GM12878 (cell line): ENCODE results near the gene FBXL16. TPM values are rescaled to one million over a fixed set of nuclear protein-coding genes. Genes with fewer than 3 reads are reported as not detected.

Experiments used
- ATAC-seq: fragments of 200-7000 bp; cut with Tn5 transposase; 3 replicates; pipeline ENCODE4 v1.9.1; 2020; ENCODE audit warnings: mild to moderate bottlenecking, moderate library complexity
- BruUV-seq: library from RNA; stranded (reverse); fragments of 400-500 nt; replicated peaks from 2 replicates; lab custom pipeline; 2021; lab: Mats Ljungman, UMichigan
- CTCF ChIA-PET: fragments of 300-600 bp; sonication (Branson Sonifier 250); formaldehyde crosslinking; extraction: SDS; loops from one replicate; lab custom pipeline; 2021; ENCODE audit warnings: inconsistent platforms; lab: Yijun Ruan, JAX
- POLR2A ChIA-PET: fragments of 350-600 bp; formaldehyde crosslinking; extraction: SDS; loops from one replicate; lab custom pipeline; 2021; ENCODE audit warnings: inconsistent platforms; lab: Charles Lee
- RAD21 ChIA-PET: fragments of 300-600 bp; sonication (Branson Sonifier 250); formaldehyde crosslinking; loops from one replicate; lab custom pipeline; 2023; ENCODE audit warnings: antibody characterized with exemption; ENCODE audit not compliant: unreplicated experiment; lab: Charles Lee
- SMC1A ChIA-PET: fragments of 300-600 bp; sonication (Branson Sonifier 250); formaldehyde crosslinking; loops from one replicate; lab custom pipeline; 2023; ENCODE audit not compliant: unreplicated experiment, uncharacterized antibody; lab: Charles Lee
- DNase-seq: peaks from one replicate; pipeline ENCODE4 v3.0.0-alpha.2; 2011; ENCODE audit warnings: low read depth, low spot score
- FAIRE-seq: peaks from 3 replicates; lab custom pipeline; 2011; peaks lifted over from hg19 to GRCh38; lab: Jason Lieb, UNC
- H2AFZ ChIP-seq: 2 replicates; pipeline ENCODE4 v1.6.0; 2011; ENCODE audit warnings: low read depth, low read length, control low read depth; ENCODE audit not compliant: control insufficient read depth
- H3K27ac ChIP-seq: 2 replicates; pipeline ENCODE4 v1.5.1; 2011; ENCODE audit warnings: control low read depth; ENCODE audit not compliant: control insufficient read depth, insufficient read depth
- H3K27me3 ChIP-seq, 2 experiments: replicated peaks in 1 of 2; 2 replicates each; pipeline versions ENCODE4 v1.6.0 to v1.6.1; 2011; ENCODE audit warnings: low read length in 1 of 2; ENCODE audit not compliant: control insufficient read depth in 2 of 2, insufficient read depth in 2 of 2
- H3K36me3 ChIP-seq, 2 experiments: 2 replicates each; pipeline ENCODE4 v1.5.1; 2011; ENCODE audit warnings: low read length in 1 of 2; ENCODE audit not compliant: control insufficient read depth in 2 of 2, insufficient read depth in 2 of 2
- H3K4me1 ChIP-seq: 2 replicates; pipeline ENCODE4 v1.6.1; 2011; ENCODE audit warnings: mild to moderate bottlenecking, low read length, moderate library complexity, mixed read lengths; ENCODE audit not compliant: control insufficient read depth, insufficient read depth
- H3K4me2 ChIP-seq: 2 replicates; pipeline ENCODE4 v1.6.0; 2011; ENCODE audit warnings: control low read depth; ENCODE audit not compliant: control insufficient read depth, insufficient read depth
- H3K4me3 ChIP-seq: fragments of 200-600 bp; sonication (generic); 2 replicates; pipeline ENCODE4 v1.5.1; 2016
- H3K79me2 ChIP-seq: 2 replicates; pipeline ENCODE4 v1.6.0; 2011; ENCODE audit warnings: low read length; ENCODE audit not compliant: control insufficient read depth, insufficient read depth
- H3K9ac ChIP-seq: 2 replicates; pipeline ENCODE4 v1.8.0; 2011; ENCODE audit warnings: low read length, control low read depth, mixed read lengths; ENCODE audit not compliant: control insufficient read depth, insufficient read depth
- H3K9me3 ChIP-seq: replicated peaks from 3 replicates; pipeline ENCODE4 v1.5.1; 2011; ENCODE audit warnings: mild to moderate bottlenecking, low read length; ENCODE audit not compliant: control insufficient read depth, insufficient read depth
- H4K20me1 ChIP-seq: 2 replicates; pipeline ENCODE4 v1.6.0; 2011; ENCODE audit not compliant: control insufficient read depth, insufficient read depth
- BRCA1 ChIP-seq: IDR thresholded peaks from 2 replicates; pipeline ENCODE4 v1.6.1; 2011; ENCODE audit warnings: low read depth, low read length, improper control_type of control experiment
- GATAD2B ChIP-seq: fragments of 450-650 bp; conservative IDR thresholded peaks from 2 replicates; pipeline ENCODE4 v1.6.1; 2017; ENCODE audit warnings: low read depth, mild to moderate bottlenecking, moderate library complexity
- HDAC6 ChIP-seq: fragments of 200-600 bp; sonication (generic); IDR thresholded peaks from one replicate; pipeline ENCODE4 v1.8.0; 2017; ENCODE audit warnings: antibody characterized with exemption; ENCODE audit not compliant: unreplicated experiment
- IKZF1 ChIP-seq: fragments of 450-650 bp; conservative IDR thresholded peaks from 2 replicates; pipeline ENCODE4 v1.6.1; 2017; ENCODE audit warnings: antibody characterized with exemption, mild to moderate bottlenecking
- IRF4 ChIP-seq: IDR thresholded peaks from 2 replicates; pipeline ENCODE4 v1.6.1; 2011; ENCODE audit warnings: low read depth, low read length
- MEF2A ChIP-seq: IDR thresholded peaks from 2 replicates; pipeline ENCODE4 v1.6.1; 2011; ENCODE audit warnings: low read depth, mild to moderate bottlenecking, low read length, moderate library complexity; ENCODE audit not compliant: insufficient read depth
- PAX5 ChIP-seq: IDR thresholded peaks from 2 replicates; pipeline ENCODE4 v1.6.1; 2011; ENCODE audit warnings: low read depth, low read length, borderline replicate concordance
- PBX3 ChIP-seq: IDR thresholded peaks from 2 replicates; pipeline ENCODE4 v1.6.1; 2011; ENCODE audit warnings: mild to moderate bottlenecking, low read depth, low read length, moderate library complexity; ENCODE audit not compliant: insufficient replicate concordance
- PML ChIP-seq: IDR thresholded peaks from 2 replicates; pipeline ENCODE4 v1.6.1; 2012; ENCODE audit warnings: low read length, inconsistent platforms
- RAD21 ChIP-seq: IDR thresholded peaks from 2 replicates; pipeline ENCODE4 v1.6.1; 2011; ENCODE audit warnings: mild to moderate bottlenecking, low read depth, low read length, moderate library complexity; ENCODE audit not compliant: insufficient read depth
- RBBP5 ChIP-seq: fragments of 200-600 bp; sonication (generic); conservative IDR thresholded peaks from 2 replicates; pipeline ENCODE4 v1.6.1; 2016
- REST ChIP-seq: IDR thresholded peaks from 2 replicates; pipeline ENCODE4 v1.6.1; 2012; ENCODE audit warnings: mild to moderate bottlenecking, low read depth, low read length
- RFX5 ChIP-seq: IDR thresholded peaks from 2 replicates; pipeline ENCODE4 v1.6.1; 2011; ENCODE audit warnings: low read depth, low read length, improper control_type of control experiment
- RUNX3 ChIP-seq: IDR thresholded peaks from 2 replicates; pipeline ENCODE4 v1.6.1; 2012; ENCODE audit warnings: low read length, inconsistent platforms
- SMAD1 ChIP-seq: fragments of 450-650 bp; IDR thresholded peaks from 2 replicates; pipeline ENCODE4 v1.6.1; 2018; ENCODE audit warnings: mild to moderate bottlenecking, low read depth; ENCODE audit not compliant: partially characterized antibody
- SMARCA5 ChIP-seq: fragments of 450-650 bp; IDR thresholded peaks from 2 replicates; pipeline ENCODE4 v1.6.1; 2017; ENCODE audit warnings: mild to moderate bottlenecking
- TAF1 ChIP-seq: IDR thresholded peaks from 2 replicates; pipeline ENCODE4 v1.6.1; 2011; ENCODE audit warnings: mild to moderate bottlenecking, low read depth, low read length, borderline replicate concordance
- ZNF207 ChIP-seq: fragments of 450-650 bp; IDR thresholded peaks from 2 replicates; pipeline ENCODE4 v1.6.1; 2014; ENCODE audit warnings: antibody characterized with exemption, mild to moderate bottlenecking, borderline replicate concordance
- WGBS: methylation state at CpG from one replicate; pipeline ENCODE4 v1.1.6; 2016; ENCODE audit warnings: low lambda C conversion rate; ENCODE audit not compliant: insufficient replicate concordance, insufficient coverage; ENCODE audit errors: missing lambda C conversion rate; 5-methylcytosine and 5-hydroxymethylcytosine counted together
- in situ Hi-C: fragments of 300-500 bp; cut with MboI; formaldehyde crosslinking; loops from 9 replicates; pipeline ENCODE4 v1.14.3; 2018; ENCODE audit warnings: mixed read lengths
- intact Hi-C: fragments of 100-400 bp; cut with micrococcal nuclease; formaldehyde crosslinking; loops from one replicate; pipeline ENCODE4 v1.14.2; 2022; ENCODE audit not compliant: unreplicated experiment
- polyA plus RNA-seq, 11 experiments: library from polyadenylated mRNA; depleted of rRNA in 4 of 11; unstranded in 6 of 11; stranded (reverse) in 5 of 11; fragments of >200 nt; fragmentation: Nextera tagmentation in 4 of 11; fragmentation: Illumina TruSeq in 1 of 11; extraction: Ambion mirVana in 4 of 11; extraction: Trizol in 1 of 11; gene quantifications; 1 replicate in 1 of 11; 2 replicates in 10 of 11; pipeline versions ENCODE4 v1.2.1 to v1.2.3, GENCODE V29; 2011 to 2016; ENCODE audit warnings: inconsistent platforms in 2 of 11, missing spikeins in 2 of 11, low read depth in 1 of 11
- total RNA-seq, 4 experiments: library from RNA; depleted of rRNA in 3 of 4; stranded (reverse); fragments of >200 nt in 3 of 4; fragmentation: Illumina TruSeq in 1 of 4; extraction: Trizol in 1 of 4; gene quantifications; 2 replicates each; pipeline versions ENCODE4 v1.2.1 to v1.2.3, GENCODE V29; 2013 to 2021

The FBXL16 gene
- total and polyA plus RNA-seq, 10 of the 15 experiments (the other 5 are each of a cell fraction or from before 2014, with no cell fraction given), result 0.13 to 1.4 (median 0.24) TPM

GRCh38 chr16:724188-725040, 18.8 kb upstream of the FBXL16 start:
- H3K4me2 ChIP-seq, result no peak overlapping the region
- no peaks in the 10 kb centered on the region for H4K20me1 ChIP-seq
- H3K4me3 ChIP-seq, result no peak overlapping the region
- no peak overlapping the region for H3K9ac ChIP-seq
- no peak for DNase-seq
- no peaks in the 10 kb centered on the region; the same call in none of the 2 replicates for H3K79me2 ChIP-seq
- POLR2A ChIA-PET, result interaction anchor here (0.5 to 6.3 kb wide), 2 partner anchors 14 to 157 kb away, joined by 3 to 60 read pairs; partner anchors contain the start of gene CIAO3
- TF ChIP-seq PML (no peak), GATAD2B (no peak), MEF2A (no peak), RUNX3 (no peak), BRCA1 (no peak), HDAC6 (no peak), ZNF207 (no peak), PAX5 (no peak), SMAD1 (no peak), IKZF1 (no peak), RFX5 (no peak), TAF1 (no peak), RAD21 (no peak), SMARCA5 (no peak), PBX3 (no peak), RBBP5 (no peak), REST (no peak), IRF4 (no peak)
- TF ChIP-seq, all 136 proteins: peak for 0
- RAD21 ChIA-PET, result interaction anchor here (0.5 to 2.3 kb wide), 2 partner anchors 11 to 12 kb away, joined by 3 to 6 read pairs; no protein-coding TSS in a partner anchor
- in situ Hi-C loops, result no loop called here
- CTCF ChIA-PET, result interaction anchor here (1.0 to 1.7 kb wide), 3 partner anchors 12 to 62 kb away, joined by 3 to 5 read pairs (median 3); no protein-coding TSS in a partner anchor
- Histone ChIP-seq H2AFZ (no peak overlapping the region), H3K27ac (no peak overlapping the region), H3K9me3 (no peaks in the 10 kb centered on the region), H3K4me1 (peaks cover 18% of the 10 kb centered on the region), H3K27me3 (no peaks in the 10 kb centered on the region), H3K36me3 (no peaks in the 10 kb centered on the region; a peak in 1 of 4 replicates)
- SMC1A ChIA-PET, result interaction anchor here (1.7 kb wide), 1 partner anchor 10 kb away, joined by 3 read pairs; the partner anchor contains the start of gene METRN
- no TSS peak for BruUV-seq
- ATAC-seq (no peak), FAIRE-seq (no peak)
- 50% methylated on average over 24 of the region's 29 CpGs for WGBS
- intact Hi-C loops, result no loop called here
